Neural progenitor cell (in vitro differentiated cells): ENCODE data around the gene ZNF862. TPM values are rescaled to one million over a fixed set of nuclear protein-coding genes. Genes with fewer than 3 reads are reported as not detected.

Experiments used
- DNase-seq: peaks from one replicate; pipeline ENCODE4 v3.0.0-alpha.2; 2016; ENCODE audit warnings: low spot score
- H2AFZ ChIP-seq: fragments of 200-600 bp; sonication (generic); replicated peaks from 2 replicates; pipeline ENCODE4 v1.6.1; 2016; ENCODE audit warnings: antibody characterized with exemption
- H3F3A ChIP-seq: fragments of 200-600 bp; sonication (generic); 2 replicates; pipeline ENCODE4 v1.6.1; 2016; ENCODE audit warnings: antibody characterized with exemption, low read depth
- H3K27ac ChIP-seq: fragments of 200-600 bp; sonication (generic); 2 replicates; pipeline ENCODE4 v1.5.1; 2016; ENCODE audit warnings: mild to moderate bottlenecking
- H3K27me3 ChIP-seq: fragments of 200-600 bp; sonication (generic); 2 replicates; pipeline ENCODE4 v1.6.1; 2016; ENCODE audit warnings: mild to moderate bottlenecking, moderate library complexity
- H3K36me3 ChIP-seq: fragments of 200-600 bp; sonication (generic); 2 replicates; pipeline ENCODE4 v1.5.1; 2016
- H3K4me1 ChIP-seq: fragments of 200-600 bp; sonication (generic); 2 replicates; pipeline ENCODE4 v1.6.1; 2016; ENCODE audit warnings: mixed run types
- H3K4me2 ChIP-seq: fragments of 200-600 bp; sonication (generic); 2 replicates; pipeline ENCODE4 v1.6.1; 2016
- H3K4me3 ChIP-seq: fragments of 200-600 bp; sonication (generic); 2 replicates; pipeline ENCODE4 v1.5.1; 2016
- H3K79me2 ChIP-seq: fragments of 200-600 bp; sonication (generic); 2 replicates; pipeline ENCODE4 v1.6.1; 2016; ENCODE audit warnings: low read depth
- H3K9ac ChIP-seq: fragments of 200-600 bp; sonication (generic); 2 replicates; pipeline ENCODE4 v1.6.1; 2016
- H3K9me3 ChIP-seq: fragments of 200-600 bp; sonication (generic); 2 replicates; pipeline ENCODE4 v1.5.1; 2016; ENCODE audit warnings: low read depth
- H4K20me1 ChIP-seq: fragments of 200-600 bp; sonication (generic); 2 replicates; pipeline ENCODE4 v1.6.1; 2016; ENCODE audit warnings: low read depth
- H3K27ac Mint-ChIP-seq: 3 replicates; pipeline ENCODE4 v1.8.0; 2021; ENCODE audit warnings: mixed read lengths
- H3K27me3 Mint-ChIP-seq: 2 replicates; pipeline ENCODE4 v1.8.0; 2022; ENCODE audit warnings: low read depth, mild to moderate bottlenecking, inconsistent platforms, moderate library complexity, mixed read lengths; ENCODE audit not compliant: insufficient read depth
- H3K36me3 Mint-ChIP-seq: 3 replicates; pipeline ENCODE4 v1.8.0; 2021; ENCODE audit warnings: mixed read lengths
- H3K4me1 Mint-ChIP-seq: 3 replicates; pipeline ENCODE4 v1.8.0; 2021; ENCODE audit warnings: mixed read lengths
- H3K4me3 Mint-ChIP-seq: 3 replicates; pipeline ENCODE4 v1.8.0; 2021; ENCODE audit warnings: mild to moderate bottlenecking, moderate library complexity, mixed read lengths
- H3K9me3 Mint-ChIP-seq: 3 replicates; pipeline ENCODE4 v1.8.0; 2020; ENCODE audit warnings: mixed read lengths
- CTCF ChIP-seq: fragments of 200-600 bp; sonication (generic); IDR thresholded peaks from 2 replicates; pipeline ENCODE4 v1.5.1; 2017; ENCODE audit warnings: antibody characterized with exemption, mild to moderate bottlenecking
- EZH2 ChIP-seq: fragments of 200-600 bp; sonication (generic); IDR thresholded peaks from 2 replicates; pipeline ENCODE4 v1.6.1; 2017; ENCODE audit warnings: antibody characterized with exemption, mild to moderate bottlenecking, moderate library complexity
- EZH2phosphoT487 ChIP-seq: fragments of 200-600 bp; sonication (generic); IDR thresholded peaks from 2 replicates; pipeline ENCODE4 v1.6.1; 2017; ENCODE audit warnings: antibody characterized with exemption
- total RNA-seq: library from RNA; depleted of rRNA; stranded (reverse); fragments of >200 nt; gene quantifications from 2 replicates; pipeline ENCODE4 v1.2.3, GENCODE V29; 2015; ENCODE audit warnings: low replicate concordance

Gene ZNF862
- 5.9 and 12.6 TPM in 2 replicates for total RNA-seq

- peaks cover 10% of the 10 kb centered on the region for H3F3A ChIP-seq
- peaks cover 13% of the 10 kb centered on the region for H4K20me1 ChIP-seq
- no peaks in the 10 kb centered on the region for H3K79me2 ChIP-seq
- H3K4me3 ChIP-seq, result peak within 1 kb of the TSS; percentile 91
- Mint-ChIP-seq H3K27me3 (peaks cover 16% of the 10 kb centered on the region), H3K36me3 (no peaks in the 10 kb centered on the region), H3K27ac (peak within 1 kb of the TSS; percentile 5), H3K4me1 (peaks cover 16% of the 10 kb centered on the region), H3K9me3 (no peaks in the 10 kb centered on the region), H3K4me3 (peak within 1 kb of the TSS; percentile 90)
- peak within 1 kb of the TSS; percentile 21 for H3K9ac ChIP-seq
- H3K27me3 ChIP-seq, result peaks cover 74% of the 10 kb centered on the region
- TF ChIP-seq EZH2, result peak; percentile 71
- peak; percentile 18 for TF ChIP-seq EZH2phosphoT487
- no peak for TF ChIP-seq CTCF
- H3K4me1 ChIP-seq, result no peaks in the 10 kb centered on the region
- H3K9me3 ChIP-seq, result no peaks in the 10 kb centered on the region
- H2AFZ ChIP-seq, result peak within 1 kb of the TSS; percentile 88
- DNase-seq, result peak; percentile 99
- H3K36me3 ChIP-seq, result no peaks in the 10 kb centered on the region
- peak within 1 kb of the TSS; percentile 87 for H3K4me2 ChIP-seq
- H3K27ac ChIP-seq, result no peak within 1 kb of the TSS
These were observed at the start of gene ZNF862 for GRCh38 chr7:149838224-149838991. ZNF862 (plus strand) TSS chr7:149838375; CDS start chr7:149838612, 237 bp downstream.

- Histone ChIP-seq H3K9me3 (no peaks in the 10 kb centered on the region), H3K4me3 (no peak overlapping the region), H3K9ac (no peak overlapping the region), H3F3A (no peaks in the 10 kb centered on the region), H3K79me2 (no peaks in the 10 kb centered on the region), H4K20me1 (no peaks in the 10 kb centered on the region), H3K27me3 (peaks cover 65% of the 10 kb centered on the region), H3K36me3 (no peaks in the 10 kb centered on the region), H3K4me1 (no peaks in the 10 kb centered on the region), H3K4me2 (no peak overlapping the region), H2AFZ (no peak overlapping the region), H3K27ac (no peak overlapping the region)
- DNase-seq, result no peak
- Mint-ChIP-seq H3K4me3 (no peak overlapping the region), H3K27ac (no peak overlapping the region), H3K27me3 (peaks cover 7% of the 10 kb centered on the region), H3K4me1 (peaks cover 13% of the 10 kb centered on the region), H3K9me3 (no peaks in the 10 kb centered on the region), H3K36me3 (no peaks in the 10 kb centered on the region)
- no peak for TF ChIP-seq EZH2
- TF ChIP-seq CTCF, result no peak
- TF ChIP-seq EZH2phosphoT487, result no peak
These were observed 49.1 kb upstream of the ZNF862 start for GRCh38 chr7:149789101-149789500.

GRCh38 chr7:149790146-149790548, 48.0 kb upstream of the ZNF862 start:
- H3K4me3 ChIP-seq, result peak overlapping the region; percentile 33
- H3K27me3 ChIP-seq, result peaks cover 66% of the 10 kb centered on the region
- Mint-ChIP-seq H3K36me3 (no peaks in the 10 kb centered on the region), H3K9me3 (no peaks in the 10 kb centered on the region), H3K27me3 (peaks cover 7% of the 10 kb centered on the region), H3K4me3 (peak overlapping the region; percentile 67), H3K4me1 (peaks cover 21% of the 10 kb centered on the region), H3K27ac (no peak overlapping the region)
- H3F3A ChIP-seq, result no peaks in the 10 kb centered on the region
- no peak overlapping the region for H3K27ac ChIP-seq
- no peaks in the 10 kb centered on the region for H3K4me1 ChIP-seq
- DNase-seq, result peak; percentile 86
- H3K9ac ChIP-seq, result no peak overlapping the region
- no peaks in the 10 kb centered on the region for H3K36me3 ChIP-seq
- H2AFZ ChIP-seq, result peak overlapping the region; percentile 90
- peak; percentile 75 for TF ChIP-seq CTCF
- TF ChIP-seq EZH2, result peak; percentile 42
- TF ChIP-seq EZH2phosphoT487, result peak; percentile 52
- H4K20me1 ChIP-seq, result no peaks in the 10 kb centered on the region
- H3K79me2 ChIP-seq, result no peaks in the 10 kb centered on the region
- no peaks in the 10 kb centered on the region for H3K9me3 ChIP-seq
- peak overlapping the region; percentile 72 for H3K4me2 ChIP-seq
